ENCODE data around the gene OSER1. TPM values are rescaled to one million over a fixed set of nuclear protein-coding genes. Genes with fewer than 3 reads are reported as not detected.

OSER1 gene
- total RNA-seq, 1 donor from 2014 or later = 25.6 TPM

Other genes starting within 250 kb of the OSER1 start
- 0.58 and 1.5 TPM in 2 replicates for gene JPH2, start 23.6 kb downstream of the OSER1 start, total RNA-seq
- gene GDAP1L1, start 36.5 kb upstream of the OSER1 start, total RNA-seq = not detected in 2 replicates
- gene FITM2, start 100.4 kb upstream of the OSER1 start, total RNA-seq = 5.7 and 6.8 TPM in 2 replicates
- not detected in 2 replicates for gene R3HDML, start 126.3 kb upstream of the OSER1 start, total RNA-seq
- gene HNF4A, start 144.9 kb upstream of the OSER1 start, total RNA-seq = not detected in 2 replicates